ENCODE measurements around the gene KRT6B.

KRT6B gene

DNA sequence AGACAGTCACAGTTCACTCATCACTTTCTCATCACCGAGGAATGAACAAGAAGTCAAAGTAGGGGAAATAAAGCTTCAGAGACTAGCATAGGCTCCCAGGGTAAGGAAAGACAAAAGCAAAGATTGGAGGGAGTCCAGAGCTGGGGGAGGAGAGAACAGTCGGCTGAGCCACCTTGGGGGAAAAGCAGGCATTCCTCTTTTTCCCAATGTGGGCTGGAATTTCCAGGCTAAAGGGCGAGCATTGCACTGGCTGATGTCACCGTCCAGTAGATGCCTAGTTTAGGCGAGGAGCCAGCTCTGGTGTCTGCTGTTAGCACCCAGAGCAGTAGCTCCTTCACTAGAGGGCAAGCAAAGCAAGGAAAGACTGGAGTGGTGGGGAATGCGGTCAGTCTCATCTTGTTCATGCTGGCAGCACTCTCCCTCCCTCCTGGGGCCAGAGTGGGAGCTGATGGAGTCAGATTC lies 9.3 kb downstream of the KRT6B start:
- no peaks in the 10 kb centered on the region for H3K4me1 ChIP-seq (ENCODE audit: low read depth, poor library complexity, severe bottlenecking)
- no peak overlapping the region for H3K9ac ChIP-seq
- no peak overlapping the region for H2AFZ ChIP-seq (ENCODE audit: low read depth)
- no peaks in the 10 kb centered on the region for H4K20me1 ChIP-seq (ENCODE audit: insufficient read depth)
- no peak overlapping the region for H3K27ac ChIP-seq
- TF ChIP-seq, protein P1, sequence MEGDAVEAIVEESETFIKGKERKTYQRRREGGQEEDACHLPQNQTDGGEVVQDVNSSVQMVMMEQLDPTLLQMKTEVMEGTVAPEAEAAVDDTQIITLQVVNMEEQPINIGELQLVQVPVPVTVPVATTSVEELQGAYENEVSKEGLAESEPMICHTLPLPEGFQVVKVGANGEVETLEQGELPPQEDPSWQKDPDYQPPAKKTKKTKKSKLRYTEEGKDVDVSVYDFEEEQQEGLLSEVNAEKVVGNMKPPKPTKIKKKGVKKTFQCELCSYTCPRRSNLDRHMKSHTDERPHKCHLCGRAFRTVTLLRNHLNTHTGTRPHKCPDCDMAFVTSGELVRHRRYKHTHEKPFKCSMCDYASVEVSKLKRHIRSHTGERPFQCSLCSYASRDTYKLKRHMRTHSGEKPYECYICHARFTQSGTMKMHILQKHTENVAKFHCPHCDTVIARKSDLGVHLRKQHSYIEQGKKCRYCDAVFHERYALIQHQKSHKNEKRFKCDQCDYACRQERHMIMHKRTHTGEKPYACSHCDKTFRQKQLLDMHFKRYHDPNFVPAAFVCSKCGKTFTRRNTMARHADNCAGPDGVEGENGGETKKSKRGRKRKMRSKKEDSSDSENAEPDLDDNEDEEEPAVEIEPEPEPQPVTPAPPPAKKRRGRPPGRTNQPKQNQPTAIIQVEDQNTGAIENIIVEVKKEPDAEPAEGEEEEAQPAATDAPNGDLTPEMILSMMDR (conservative IDR thresholded peaks at IDR 0.05; ENCODE audit: low read depth, low read length), result no peak
- no peak overlapping the region for H3K4me2 ChIP-seq
- no peaks in the 10 kb centered on the region for H3K36me3 ChIP-seq (ENCODE audit: insufficient read depth)
- H3K4me3 ChIP-seq (IDR thresholded peaks at IDR 0.05; ENCODE audit: insufficient read depth, low read depth, low read length), result no peak overlapping the region
- peaks cover 21% of the 10 kb centered on the region; the same call in 1 of the 2 replicates for H3K27me3 ChIP-seq (ENCODE audit: insufficient read depth, low read depth)
- no peaks in the 10 kb centered on the region for H3K79me2 ChIP-seq (ENCODE audit: insufficient read depth, low read depth)

DNA sequence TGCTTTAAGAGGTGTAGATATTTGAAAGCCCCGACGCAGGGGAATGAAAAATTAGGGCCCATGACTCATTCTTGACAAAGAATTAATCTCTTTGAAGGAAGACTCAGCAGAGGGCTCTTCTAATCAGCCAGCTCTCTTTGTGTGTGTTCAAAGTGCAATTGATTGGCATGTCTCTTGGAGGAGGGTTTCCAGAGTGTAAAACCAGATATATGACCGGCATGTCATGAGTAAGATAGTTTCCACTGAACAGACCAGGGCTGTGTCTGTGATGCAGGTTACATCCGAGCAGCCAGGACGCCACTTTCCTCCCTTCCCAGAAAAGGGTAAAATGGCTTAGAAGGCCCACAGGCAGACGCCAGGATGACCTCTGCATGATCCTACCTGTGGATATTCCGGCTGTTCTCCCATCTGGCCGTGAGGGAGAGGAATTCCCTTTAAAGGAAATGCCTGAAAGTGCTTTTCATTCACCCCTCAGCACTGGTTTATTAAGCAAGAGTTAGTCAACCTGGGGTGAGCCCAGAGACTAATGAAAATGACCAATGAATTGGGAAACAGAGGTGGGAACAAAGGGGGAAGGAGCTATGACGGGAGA lies 10.5 kb downstream of the KRT6B start:
- H3K4me1 ChIP-seq (ENCODE audit: low read depth, poor library complexity, severe bottlenecking), result no peaks in the 10 kb centered on the region
- H3K27ac ChIP-seq, result no peak overlapping the region
- H3K9ac ChIP-seq, result no peak overlapping the region
- TF ChIP-seq, protein P1 (conservative IDR thresholded peaks at IDR 0.05; ENCODE audit: low read depth, low read length), result no peak
- H3K79me2 ChIP-seq (ENCODE audit: insufficient read depth, low read depth), result no peaks in the 10 kb centered on the region
- no peaks in the 10 kb centered on the region for H3K36me3 ChIP-seq (ENCODE audit: insufficient read depth)
- no peak overlapping the region for H3K4me3 ChIP-seq (IDR thresholded peaks at IDR 0.05; ENCODE audit: insufficient read depth, low read depth, low read length)
- H3K4me2 ChIP-seq, result no peak overlapping the region
- no peak overlapping the region for H2AFZ ChIP-seq (ENCODE audit: low read depth)
- H4K20me1 ChIP-seq (ENCODE audit: insufficient read depth), result no peaks in the 10 kb centered on the region
- H3K27me3 ChIP-seq (ENCODE audit: insufficient read depth, low read depth), result peaks cover 28% of the 10 kb centered on the region; the same call in 1 of the 2 replicates

DNA sequence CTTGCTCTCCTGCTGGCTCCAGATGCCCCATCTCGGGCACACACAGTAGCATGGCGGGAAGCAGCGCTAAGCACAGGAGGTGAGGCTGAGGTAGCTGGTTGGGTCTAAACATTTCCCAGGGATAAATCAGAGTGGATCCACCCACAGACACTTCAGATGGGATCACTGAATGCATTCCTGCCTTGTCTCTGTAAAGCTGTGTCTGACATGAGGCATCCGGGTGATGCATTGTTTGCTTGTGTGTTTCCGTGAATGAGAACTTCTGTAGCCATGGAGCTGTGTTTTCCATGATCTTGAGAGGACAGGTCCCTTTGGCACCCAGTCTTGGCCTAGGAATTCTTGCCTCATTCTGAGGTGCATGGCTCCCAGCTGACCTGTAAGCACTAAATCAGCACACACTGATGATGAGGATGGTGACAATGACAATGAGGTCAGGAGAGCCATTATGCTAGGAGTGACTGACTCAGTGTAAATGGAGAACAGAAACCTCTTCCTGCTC lies 11.1 kb downstream of the KRT6B start:
- no peaks in the 10 kb centered on the region for H3K79me2 ChIP-seq (ENCODE audit: insufficient read depth, low read depth)
- no peak overlapping the region for H3K27ac ChIP-seq
- H3K36me3 ChIP-seq (ENCODE audit: insufficient read depth), result no peaks in the 10 kb centered on the region
- H3K4me3 ChIP-seq (IDR thresholded peaks at IDR 0.05; ENCODE audit: insufficient read depth, low read depth, low read length), result no peak overlapping the region
- no peaks in the 10 kb centered on the region for H4K20me1 ChIP-seq (ENCODE audit: insufficient read depth)
- no peak overlapping the region for H3K9ac ChIP-seq
- no peaks in the 10 kb centered on the region for H3K4me1 ChIP-seq (ENCODE audit: low read depth, poor library complexity, severe bottlenecking)
- H3K27me3 ChIP-seq (ENCODE audit: insufficient read depth, low read depth), result peaks cover 29% of the 10 kb centered on the region; the same call in 1 of the 2 replicates
- TF ChIP-seq, protein P1 (conservative IDR thresholded peaks at IDR 0.05; ENCODE audit: low read depth, low read length), result no peak
- H3K4me2 ChIP-seq, result no peak overlapping the region
- H2AFZ ChIP-seq (ENCODE audit: low read depth), result no peak overlapping the region

DNA sequence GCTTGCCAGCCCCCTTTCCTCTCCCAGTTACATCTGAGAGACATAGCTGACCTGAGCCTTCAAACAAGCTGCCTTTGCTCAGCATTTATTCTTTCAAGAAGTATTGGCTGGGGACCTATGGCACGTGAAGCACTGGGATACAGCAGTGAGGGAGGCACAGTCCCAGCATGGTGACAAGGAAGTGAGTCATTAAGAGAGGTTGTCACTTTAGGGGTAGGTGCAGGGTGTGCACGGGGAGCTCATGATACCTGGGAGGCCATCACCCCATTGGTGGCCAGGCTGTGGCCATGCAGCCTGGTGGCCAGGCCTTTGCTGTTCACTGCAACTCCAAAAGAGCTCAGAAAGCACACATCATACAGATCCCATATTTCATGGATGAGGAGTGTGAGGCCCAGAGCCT lies 12.1 kb downstream of the KRT6B start:
- no peak overlapping the region for H3K4me3 ChIP-seq (IDR thresholded peaks at IDR 0.05; ENCODE audit: insufficient read depth, low read depth, low read length)
- H3K27me3 ChIP-seq (ENCODE audit: insufficient read depth, low read depth), result peaks cover 31% of the 10 kb centered on the region; the same call in 1 of the 2 replicates
- H3K36me3 ChIP-seq (ENCODE audit: insufficient read depth), result no peaks in the 10 kb centered on the region
- H3K27ac ChIP-seq, result no peak overlapping the region
- H3K79me2 ChIP-seq (ENCODE audit: insufficient read depth, low read depth), result no peaks in the 10 kb centered on the region
- H4K20me1 ChIP-seq (ENCODE audit: insufficient read depth), result no peaks in the 10 kb centered on the region
- no peaks in the 10 kb centered on the region for H3K4me1 ChIP-seq (ENCODE audit: low read depth, poor library complexity, severe bottlenecking)
- H2AFZ ChIP-seq (ENCODE audit: low read depth), result no peak overlapping the region
- H3K9ac ChIP-seq, result no peak overlapping the region
- H3K4me2 ChIP-seq, result no peak overlapping the region
- TF ChIP-seq, protein P1 (conservative IDR thresholded peaks at IDR 0.05; ENCODE audit: low read depth, low read length), result no peak
